ENCODE data around the gene REXO1.

Gene REXO1

DNA sequence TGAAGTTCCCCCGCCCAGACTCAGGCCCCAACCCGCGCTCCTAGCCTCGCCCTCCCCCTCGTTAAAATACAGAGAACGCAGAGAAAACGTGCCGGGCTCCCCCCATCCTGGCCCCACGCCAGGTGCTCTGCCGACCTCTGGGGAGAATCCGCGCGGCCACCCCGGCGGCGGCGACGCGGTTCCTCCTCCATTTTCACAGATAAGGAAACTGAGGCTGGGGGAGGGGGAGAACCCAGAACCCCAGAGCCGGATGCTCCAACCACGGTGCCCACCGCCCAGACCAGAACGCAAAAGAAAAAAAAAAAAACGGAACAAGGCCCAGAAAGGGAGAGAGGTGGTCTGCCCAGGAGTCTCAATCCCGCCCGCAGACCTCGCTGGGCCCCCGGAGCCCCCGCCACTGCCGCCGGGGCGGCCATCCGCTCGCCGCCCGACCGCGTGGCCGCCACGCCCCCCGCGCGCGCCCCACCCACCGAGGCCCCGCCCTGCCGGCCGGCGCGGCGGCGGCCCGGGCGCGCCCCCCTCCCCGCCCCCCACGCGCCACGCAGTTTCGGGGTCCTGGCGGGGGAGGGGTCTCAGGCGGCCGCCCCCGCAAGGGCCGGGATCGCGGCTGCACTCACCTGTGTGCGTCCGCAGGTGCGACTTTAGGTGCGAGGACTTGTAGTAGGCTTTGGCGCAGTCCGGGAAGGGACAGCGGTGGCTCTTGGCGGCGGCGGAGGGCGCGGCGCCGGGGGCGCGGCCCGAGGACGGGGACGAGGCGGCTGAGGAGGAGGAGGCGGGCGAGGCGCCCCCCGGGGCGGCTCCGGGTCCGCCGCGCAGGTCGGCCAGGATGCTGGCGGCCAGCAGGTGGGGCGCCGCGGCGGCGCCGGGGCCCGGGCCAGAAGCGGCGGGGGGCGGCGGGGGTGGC, 14.4 kb upstream of the REXO1 start:
- TF ChIP-seq, protein P1, sequence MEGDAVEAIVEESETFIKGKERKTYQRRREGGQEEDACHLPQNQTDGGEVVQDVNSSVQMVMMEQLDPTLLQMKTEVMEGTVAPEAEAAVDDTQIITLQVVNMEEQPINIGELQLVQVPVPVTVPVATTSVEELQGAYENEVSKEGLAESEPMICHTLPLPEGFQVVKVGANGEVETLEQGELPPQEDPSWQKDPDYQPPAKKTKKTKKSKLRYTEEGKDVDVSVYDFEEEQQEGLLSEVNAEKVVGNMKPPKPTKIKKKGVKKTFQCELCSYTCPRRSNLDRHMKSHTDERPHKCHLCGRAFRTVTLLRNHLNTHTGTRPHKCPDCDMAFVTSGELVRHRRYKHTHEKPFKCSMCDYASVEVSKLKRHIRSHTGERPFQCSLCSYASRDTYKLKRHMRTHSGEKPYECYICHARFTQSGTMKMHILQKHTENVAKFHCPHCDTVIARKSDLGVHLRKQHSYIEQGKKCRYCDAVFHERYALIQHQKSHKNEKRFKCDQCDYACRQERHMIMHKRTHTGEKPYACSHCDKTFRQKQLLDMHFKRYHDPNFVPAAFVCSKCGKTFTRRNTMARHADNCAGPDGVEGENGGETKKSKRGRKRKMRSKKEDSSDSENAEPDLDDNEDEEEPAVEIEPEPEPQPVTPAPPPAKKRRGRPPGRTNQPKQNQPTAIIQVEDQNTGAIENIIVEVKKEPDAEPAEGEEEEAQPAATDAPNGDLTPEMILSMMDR (conservative IDR thresholded peaks at IDR 0.05; ENCODE audit: low read length): no peak
- TF ChIP-seq EZH2phosphoT487 (IDR thresholded peaks at IDR 0.05; ENCODE audit: borderline replicate concordance): no peak
- peaks cover 20% of the 10 kb centered on the region for H3K4me1 ChIP-seq (ENCODE audit: insufficient read depth, low read length, poor library complexity, severe bottlenecking)
- peaks cover 42% of the 10 kb centered on the region for H4K20me1 ChIP-seq (ENCODE audit: insufficient read depth, low read length, poor library complexity, severe bottlenecking)
- H3K79me2 ChIP-seq (ENCODE audit: insufficient read depth, low read length): peaks cover 59% of the 10 kb centered on the region
- peak overlapping the region; percentile 81 for H3K4me2 ChIP-seq (ENCODE audit: low read depth, low read length, poor library complexity, severe bottlenecking)
- H3K27me3 ChIP-seq (ENCODE audit: insufficient read depth, low read length, poor library complexity, severe bottlenecking): no peaks in the 10 kb centered on the region
- H3K36me3 ChIP-seq (ENCODE audit: insufficient read depth, low read length): no peaks in the 10 kb centered on the region
- H3F3A ChIP-seq (ENCODE audit: low read depth): no peaks in the 10 kb centered on the region
- H3K4me3 ChIP-seq (ENCODE audit: low read length, poor library complexity, severe bottlenecking): peak overlapping the region; percentile 95
- no peaks in the 10 kb centered on the region for H3K9me3 ChIP-seq (ENCODE audit: insufficient read depth, low read depth, low read length)
- H2AFZ ChIP-seq (ENCODE audit: low read length): no peak overlapping the region; the same call in 1 of the 2 replicates
- H3K9ac ChIP-seq (ENCODE audit: low read depth, low read length, poor library complexity, severe bottlenecking): peak overlapping the region; percentile 76
- no peaks in the 10 kb centered on the region for H3K9me2 ChIP-seq (replicated peaks; ENCODE audit: low read depth, low read length)

DNA sequence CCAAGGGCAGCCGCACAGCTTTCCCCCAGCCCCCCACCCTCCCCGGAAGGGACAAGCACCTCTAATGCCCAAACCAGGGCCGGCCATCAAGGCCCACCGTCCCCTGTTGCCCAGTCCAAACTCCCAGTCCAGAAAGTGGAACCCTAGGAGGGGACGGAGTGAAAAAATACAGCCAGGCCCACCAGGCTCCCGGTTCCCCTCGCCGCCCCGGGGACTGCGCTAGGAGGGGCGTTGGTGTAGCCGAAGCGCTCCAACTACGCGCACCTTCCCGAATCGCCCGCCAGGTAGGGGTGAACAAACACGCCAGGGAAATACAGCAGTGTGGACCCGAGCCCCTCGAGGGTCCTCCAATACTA, 13.8 kb upstream of the REXO1 start:
- Histone ChIP-seq H3K9me3 (ENCODE audit: insufficient read depth, low read depth, low read length) (no peaks in the 10 kb centered on the region), H3K4me3 (ENCODE audit: low read length, poor library complexity, severe bottlenecking) (peak overlapping the region; percentile 95), H3K4me2 (ENCODE audit: low read depth, low read length, poor library complexity, severe bottlenecking) (peak overlapping the region; percentile 81), H3K79me2 (ENCODE audit: insufficient read depth, low read length) (peaks cover 65% of the 10 kb centered on the region), H3K27me3 (ENCODE audit: insufficient read depth, low read length, poor library complexity, severe bottlenecking) (no peaks in the 10 kb centered on the region), H4K20me1 (ENCODE audit: insufficient read depth, low read length, poor library complexity, severe bottlenecking) (peaks cover 49% of the 10 kb centered on the region), H3K9ac (ENCODE audit: low read depth, low read length, poor library complexity, severe bottlenecking) (peak overlapping the region; percentile 76), H2AFZ (ENCODE audit: low read length) (no peak overlapping the region), H3K36me3 (ENCODE audit: insufficient read depth, low read length) (no peaks in the 10 kb centered on the region), H3F3A (ENCODE audit: low read depth) (no peaks in the 10 kb centered on the region), H3K9me2 (replicated peaks; ENCODE audit: low read depth, low read length) (no peaks in the 10 kb centered on the region), H3K4me1 (ENCODE audit: insufficient read depth, low read length, poor library complexity, severe bottlenecking) (peaks cover 20% of the 10 kb centered on the region)
- TF ChIP-seq EZH2phosphoT487 (IDR thresholded peaks at IDR 0.05; ENCODE audit: borderline replicate concordance): no peak
- TF ChIP-seq, protein P1 (conservative IDR thresholded peaks at IDR 0.05; ENCODE audit: low read length): no peak

DNA sequence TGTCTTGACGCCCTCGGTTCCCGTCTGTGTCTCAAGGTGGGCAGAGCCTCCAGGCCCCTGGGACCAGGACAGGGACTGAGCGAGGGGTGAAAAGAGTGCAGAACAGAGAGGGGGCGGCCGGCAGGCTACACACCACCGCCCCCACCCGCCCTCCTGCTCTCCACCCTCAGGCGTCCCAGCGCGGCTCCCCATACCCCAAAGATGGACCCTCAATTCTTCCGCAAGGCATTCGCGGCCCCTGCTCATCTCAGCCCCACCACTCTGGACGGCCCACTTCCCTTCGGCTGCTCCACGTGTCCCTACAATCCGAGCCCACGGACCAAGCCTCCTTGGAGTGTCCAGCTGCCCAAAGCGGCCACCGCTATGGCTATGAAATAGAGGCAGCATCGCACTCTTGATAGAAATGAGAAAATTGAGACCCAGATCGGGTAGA, 13.3 kb upstream of the REXO1 start:
- Histone ChIP-seq H3K4me2 (ENCODE audit: low read depth, low read length, poor library complexity, severe bottlenecking) (peak overlapping the region; percentile 81), H4K20me1 (ENCODE audit: insufficient read depth, low read length, poor library complexity, severe bottlenecking) (peaks cover 50% of the 10 kb centered on the region), H3K79me2 (ENCODE audit: insufficient read depth, low read length) (peaks cover 67% of the 10 kb centered on the region), H2AFZ (ENCODE audit: low read length) (no peak overlapping the region), H3K9me2 (replicated peaks; ENCODE audit: low read depth, low read length) (no peaks in the 10 kb centered on the region), H3K9me3 (ENCODE audit: insufficient read depth, low read depth, low read length) (no peaks in the 10 kb centered on the region), H3K9ac (ENCODE audit: low read depth, low read length, poor library complexity, severe bottlenecking) (peak overlapping the region; percentile 76), H3K27me3 (ENCODE audit: insufficient read depth, low read length, poor library complexity, severe bottlenecking) (no peaks in the 10 kb centered on the region), H3K36me3 (ENCODE audit: insufficient read depth, low read length) (no peaks in the 10 kb centered on the region), H3F3A (ENCODE audit: low read depth) (no peaks in the 10 kb centered on the region), H3K4me3 (ENCODE audit: low read length, poor library complexity, severe bottlenecking) (peak overlapping the region; percentile 95), H3K4me1 (ENCODE audit: insufficient read depth, low read length, poor library complexity, severe bottlenecking) (peaks cover 20% of the 10 kb centered on the region)
- no peak for TF ChIP-seq EZH2phosphoT487 (IDR thresholded peaks at IDR 0.05; ENCODE audit: borderline replicate concordance)
- TF ChIP-seq, protein P1 (conservative IDR thresholded peaks at IDR 0.05; ENCODE audit: low read length): no peak
